ENCODE data around the gene PRR7. TPM values are rescaled to one million over a fixed set of nuclear protein-coding genes. Genes with fewer than 3 reads are reported as not detected.
"Not testable (repeated sequence)": the region's sequence is repeated elsewhere in the genome, so short reads cannot be mapped to it uniquely, and the experiment has no call there.

Gene PRR7, protein sequence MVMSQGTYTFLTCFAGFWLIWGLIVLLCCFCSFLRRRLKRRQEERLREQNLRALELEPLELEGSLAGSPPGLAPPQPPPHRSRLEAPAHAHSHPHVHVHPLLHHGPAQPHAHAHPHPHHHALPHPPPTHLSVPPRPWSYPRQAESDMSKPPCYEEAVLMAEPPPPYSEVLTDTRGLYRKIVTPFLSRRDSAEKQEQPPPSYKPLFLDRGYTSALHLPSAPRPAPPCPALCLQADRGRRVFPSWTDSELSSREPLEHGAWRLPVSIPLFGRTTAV
- total RNA-seq (2014; rRNA removed; shearing (Covaris generic)), result 19.5 and 30.8 TPM in 2 replicates

DNA sequence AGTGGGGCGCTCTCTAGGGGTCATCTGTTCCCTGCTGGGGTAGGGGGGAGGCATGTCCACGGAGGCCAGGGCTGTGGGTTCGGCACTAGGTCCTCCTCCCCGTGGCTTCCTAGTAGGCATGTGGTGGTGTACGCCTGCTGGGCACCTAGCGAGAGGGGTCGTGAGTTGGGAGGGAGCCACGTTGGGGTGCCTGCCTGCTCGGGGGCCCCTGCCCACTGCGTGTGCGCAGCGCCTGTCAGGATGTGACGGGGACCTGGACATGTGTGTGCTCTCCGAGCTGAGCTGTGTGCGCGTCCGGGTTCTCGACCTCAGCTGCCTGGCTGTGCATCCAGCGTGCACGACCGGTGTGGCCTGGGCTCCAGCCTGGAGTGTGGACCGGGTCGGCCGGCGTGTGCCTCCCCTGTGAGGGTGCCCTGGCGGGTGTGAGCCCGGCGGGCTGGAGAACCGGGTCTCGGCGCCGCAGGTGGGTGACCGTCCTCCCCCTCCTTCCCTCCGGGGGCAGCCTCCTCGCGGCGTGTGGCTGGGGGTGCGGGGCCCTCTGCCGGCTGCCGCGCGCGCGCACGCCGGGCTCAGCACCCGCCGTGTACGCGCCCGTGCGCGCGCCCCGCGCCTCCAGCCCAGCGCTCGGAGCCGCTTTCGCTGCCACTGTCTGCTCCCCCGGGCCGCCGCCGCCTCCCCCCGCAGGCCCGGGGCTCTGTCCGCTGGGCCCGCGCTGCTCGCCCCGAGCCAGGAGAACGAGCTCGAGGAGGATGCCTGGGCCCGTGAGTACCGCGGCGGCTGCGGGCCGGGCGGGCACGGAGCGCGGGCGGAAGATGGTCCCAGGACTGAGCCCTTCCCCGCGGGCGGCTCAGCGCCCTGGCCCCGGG, at the start of gene PRR7:
Gene PRR7, plus strand, starts transcription at position 615 of the 866 bp plus-strand sequence. CDS start 8,254 bp downstream, outside the sequence.
- in situ Hi-C loops (cut with HindIII; ENCODE audit: low sequenced_read_pairs), result loop anchor here (5.0 to 10.0 kb wide), 2 partner anchors 39 to 102 kb away; partner anchors contain the start of gene F12
- DNase-seq (ENCODE audit: low spot score), result peak; percentile 70

DNA sequence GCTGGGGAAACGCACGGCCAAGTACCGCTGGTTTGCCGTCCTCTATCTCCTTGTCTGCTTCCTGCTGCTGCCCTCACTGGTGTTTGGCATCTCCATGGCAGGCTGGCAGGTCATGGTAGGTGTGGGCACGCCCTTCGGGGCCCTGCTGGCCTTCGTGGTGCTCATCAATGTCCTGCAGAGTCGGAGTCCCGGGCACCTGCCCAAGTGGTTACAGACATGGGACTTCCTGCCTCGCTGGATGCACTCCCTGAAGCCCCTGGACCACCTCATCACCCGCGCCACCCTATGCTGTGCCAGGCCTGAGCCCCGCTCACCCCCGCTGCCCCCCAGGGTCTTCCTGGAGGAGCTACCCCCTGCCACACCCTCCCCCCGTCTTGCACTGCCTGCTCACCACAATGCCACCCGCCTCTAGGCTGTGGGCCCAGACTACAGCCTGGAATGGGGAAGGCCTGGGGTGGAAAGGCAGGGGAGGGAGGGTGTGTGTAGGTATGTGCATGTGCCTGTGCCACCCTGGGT, 48.7 kb upstream of the PRR7 start:
- in situ Hi-C loops (cut with HindIII; ENCODE audit: low sequenced_read_pairs), result no loop called here
- DNase-seq (ENCODE audit: low spot score), result no peak

DNA sequence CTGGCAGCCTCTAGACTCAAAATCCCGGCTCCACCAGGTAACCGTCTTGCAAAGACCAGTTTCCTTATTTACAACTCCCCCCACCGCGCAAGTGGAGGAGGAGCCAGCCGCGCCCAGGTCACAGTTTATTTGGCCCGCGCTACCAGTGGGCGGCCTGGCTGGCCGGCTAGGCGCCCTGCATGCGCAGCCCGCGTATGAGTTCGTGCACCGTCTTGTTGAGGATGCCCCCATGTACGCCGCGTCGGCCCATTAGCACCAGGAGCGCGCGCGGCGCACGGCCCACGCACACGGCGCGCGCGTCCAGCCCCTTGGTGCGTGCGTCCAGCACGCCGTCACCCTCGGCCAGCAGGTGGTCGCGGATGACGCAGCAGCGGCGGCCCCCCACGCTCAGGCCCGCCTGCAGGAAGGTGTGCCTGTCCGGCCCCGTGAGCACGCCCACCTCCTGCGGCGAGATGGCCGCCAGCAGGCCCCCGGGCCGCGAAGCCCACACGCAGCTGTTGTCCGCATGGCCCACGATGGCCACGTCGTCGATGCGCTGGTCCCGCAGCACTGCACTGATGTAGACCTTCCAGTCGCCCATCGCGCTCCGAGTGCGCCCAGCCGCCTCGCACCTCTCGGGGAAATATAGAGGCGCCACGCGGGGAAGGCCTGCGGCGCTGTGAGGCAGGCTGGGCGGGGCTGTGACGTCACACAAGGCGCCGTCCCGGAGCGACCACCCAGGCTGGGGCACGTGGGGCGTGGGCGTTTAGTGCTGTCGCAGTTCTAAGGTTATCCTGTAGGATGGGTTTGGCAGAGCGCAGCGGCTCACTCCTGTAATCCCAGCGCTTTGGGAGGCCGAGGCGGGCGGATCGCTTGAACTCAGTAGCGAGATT, 46.4 kb upstream of the PRR7 start, which contains the start of gene PFN3:
Gene PFN3, minus strand, starts transcription at position 665 of the 872 bp plus-strand sequence. Its CDS starts 85 bp downstream, at position 580.
- in situ Hi-C loops (cut with HindIII; ENCODE audit: low sequenced_read_pairs), result no loop called here
- DNase-seq (ENCODE audit: low spot score), result no peak

DNA sequence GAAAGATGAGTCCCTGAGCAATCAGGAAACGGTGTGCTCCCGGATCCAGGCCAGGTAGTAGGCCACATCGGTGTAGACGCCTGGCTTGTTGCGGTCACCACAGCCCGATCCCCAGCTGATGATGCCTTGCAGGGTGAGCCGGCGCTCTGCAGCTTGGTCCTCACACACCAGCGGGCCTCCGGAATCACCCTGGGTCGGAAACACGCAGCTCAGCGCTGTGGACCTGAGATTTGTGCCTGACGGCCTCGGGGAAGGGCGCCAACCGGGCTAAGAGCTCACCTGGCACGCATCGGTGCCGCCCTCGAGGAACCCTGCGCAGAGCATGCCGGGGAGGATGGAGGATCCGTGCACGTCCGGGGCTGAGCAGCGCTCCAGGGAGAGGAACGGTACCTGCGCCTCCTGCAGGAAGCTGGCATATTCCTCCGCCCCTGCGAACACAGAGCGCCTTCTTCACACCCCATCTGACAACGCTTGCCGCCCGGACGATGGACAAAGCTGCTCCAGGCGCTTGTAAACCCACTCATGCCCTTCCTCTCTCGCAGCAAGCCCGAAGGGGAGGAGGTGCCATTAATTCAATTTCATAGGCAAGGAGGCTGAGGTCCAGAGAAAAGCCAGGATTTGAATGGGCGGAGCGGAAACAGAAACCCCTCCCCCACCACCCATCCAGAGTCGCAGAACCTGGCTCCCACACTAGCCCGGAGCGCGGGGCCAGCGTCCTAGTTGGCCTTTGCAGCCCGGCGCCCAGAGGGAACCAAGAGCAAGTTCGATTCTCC, 44.2 kb upstream of the PRR7 start:
- in situ Hi-C loops (cut with HindIII; ENCODE audit: low sequenced_read_pairs), result no loop called here
- DNase-seq (ENCODE audit: low spot score), result peak; percentile 55

DNA sequence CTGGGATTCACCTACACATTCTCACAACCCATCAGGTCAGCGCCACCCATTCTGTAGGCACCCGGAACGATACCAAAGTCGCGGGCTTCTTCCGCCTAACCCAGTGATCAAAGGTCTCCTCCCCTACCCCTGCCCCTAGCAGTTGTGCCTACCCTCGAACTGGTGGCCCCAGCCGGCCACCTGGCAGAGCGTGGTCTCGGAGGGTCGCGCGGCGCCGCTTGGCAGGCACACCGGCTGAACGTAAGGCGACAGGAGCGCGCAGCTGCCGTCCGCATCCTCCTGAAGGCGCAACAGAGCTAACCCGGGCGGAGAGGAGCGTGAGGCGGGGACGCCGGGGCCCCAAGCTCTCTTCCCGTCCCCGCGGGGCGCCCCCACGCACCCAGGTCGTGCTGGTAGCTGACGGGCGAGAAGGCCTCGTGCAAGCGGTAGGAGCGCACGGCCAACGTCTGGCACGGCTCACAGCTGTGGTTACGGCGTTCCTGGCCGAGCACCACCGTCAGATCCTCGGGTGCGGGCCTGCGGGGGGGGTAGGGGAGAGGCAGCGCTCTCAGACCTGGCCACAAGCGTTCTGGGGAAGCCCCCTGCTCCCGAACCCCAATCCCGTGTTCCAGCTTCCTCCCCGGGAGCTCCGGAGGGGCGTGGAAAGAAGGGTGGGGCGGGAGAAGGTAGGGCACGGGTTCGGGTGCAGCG, 43.4 kb upstream of the PRR7 start:
- DNase-seq (ENCODE audit: low spot score), result no peak
- in situ Hi-C loops (cut with HindIII; ENCODE audit: low sequenced_read_pairs), result no loop called here

DNA sequence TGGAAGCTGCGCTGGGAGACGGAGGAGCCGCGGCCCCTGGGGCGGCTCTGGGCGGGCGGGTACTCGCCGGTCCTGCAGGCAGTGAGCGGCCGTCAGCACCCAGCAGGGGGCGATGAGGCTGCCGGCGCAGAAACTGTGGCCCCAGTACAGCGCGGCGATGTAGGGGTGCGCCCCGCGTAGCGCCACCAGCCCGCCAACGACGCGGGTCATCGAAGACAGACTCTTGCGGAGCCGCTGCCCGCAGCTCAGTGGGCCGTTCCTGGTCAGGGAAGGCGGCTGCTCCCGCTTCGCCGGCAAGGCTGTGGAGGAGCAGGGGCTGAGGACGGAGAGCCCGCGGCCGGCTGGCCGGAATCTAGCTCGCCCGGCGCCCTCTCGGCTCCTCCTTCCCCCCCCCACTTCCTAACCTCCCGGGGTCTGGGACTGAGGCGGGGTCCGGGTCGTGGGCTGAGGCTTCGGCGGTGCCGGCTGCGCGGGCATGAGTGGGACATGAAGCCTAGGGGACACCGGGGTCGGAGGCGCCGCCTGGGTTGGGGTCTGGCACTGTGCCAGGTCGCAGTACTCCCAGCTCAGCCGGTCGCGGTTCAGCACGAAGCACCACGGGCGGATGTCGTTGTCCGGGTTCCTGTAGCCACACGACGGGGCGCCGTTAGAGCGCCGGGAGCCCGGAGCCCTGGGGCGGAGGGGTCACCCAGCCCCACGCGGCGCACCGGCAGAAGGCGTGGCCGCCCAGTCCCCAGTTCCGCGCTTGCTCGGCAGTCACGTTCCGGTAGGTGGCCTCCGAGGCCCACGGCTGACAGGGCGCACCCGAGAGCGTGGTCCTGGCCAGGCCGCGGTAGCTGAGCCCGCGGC, 42.6 kb upstream of the PRR7 start:
- DNase-seq (ENCODE audit: low spot score), result peak; percentile 70
- in situ Hi-C loops (cut with HindIII; ENCODE audit: low sequenced_read_pairs), result no loop called here

DNA sequence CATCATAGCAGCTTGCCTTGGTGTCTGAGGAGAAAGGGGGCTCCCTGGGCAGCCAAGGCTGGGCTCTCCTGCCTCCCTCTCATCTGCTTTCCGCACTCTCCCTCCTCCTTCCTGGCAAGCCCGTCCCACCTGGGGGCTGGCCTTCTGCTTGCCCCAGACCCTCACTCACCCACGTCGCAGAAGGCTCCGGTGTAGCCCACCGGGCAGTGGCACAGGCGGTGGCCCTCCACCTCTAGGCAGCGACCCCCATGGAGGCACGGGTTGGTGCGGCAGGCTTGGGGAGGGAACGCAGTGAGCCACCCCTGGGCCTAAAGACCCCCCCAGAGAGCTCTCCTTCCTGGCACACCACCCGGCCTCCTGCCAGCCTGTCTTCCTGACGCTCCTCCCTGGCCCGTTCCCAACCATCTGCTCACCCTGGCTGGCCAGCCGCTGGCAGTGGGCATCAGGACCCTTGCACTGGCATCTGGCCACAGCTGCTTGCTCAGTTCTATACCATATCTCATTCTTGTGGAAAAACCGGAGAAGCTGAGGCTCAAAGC, 41.9 kb upstream of the PRR7 start:
- no peak for DNase-seq (ENCODE audit: low spot score)
- in situ Hi-C loops (cut with HindIII; ENCODE audit: low sequenced_read_pairs), result loop anchor here (5.0 kb wide), 1 partner anchor 43 kb away; the partner anchor contains the start of gene PRR7

DNA sequence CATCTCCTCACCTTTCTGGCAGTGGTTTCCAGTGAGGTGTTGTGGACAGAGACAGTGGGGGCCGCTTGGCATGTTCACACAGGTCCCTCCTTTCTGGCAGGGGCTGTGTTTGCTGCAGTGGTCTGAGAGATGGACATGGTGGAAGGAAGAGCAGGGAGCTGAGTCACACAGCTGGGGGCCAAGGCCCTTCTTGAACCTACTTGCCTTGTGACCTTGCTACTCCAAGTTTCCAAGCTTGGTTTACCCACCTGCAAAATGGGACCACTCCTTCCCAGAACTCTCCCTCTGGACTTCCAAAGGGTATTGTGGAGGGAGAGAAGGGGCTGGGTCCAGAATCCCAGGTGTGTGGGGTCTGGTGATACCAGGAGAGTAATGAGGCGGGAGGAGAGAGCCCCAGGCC, 41.3 kb upstream of the PRR7 start:
- in situ Hi-C loops (cut with HindIII; ENCODE audit: low sequenced_read_pairs), result loop anchor here (5.0 kb wide), 1 partner anchor 42 kb away; the partner anchor contains the start of gene PRR7
- DNase-seq (ENCODE audit: low spot score), result no peak

DNA sequence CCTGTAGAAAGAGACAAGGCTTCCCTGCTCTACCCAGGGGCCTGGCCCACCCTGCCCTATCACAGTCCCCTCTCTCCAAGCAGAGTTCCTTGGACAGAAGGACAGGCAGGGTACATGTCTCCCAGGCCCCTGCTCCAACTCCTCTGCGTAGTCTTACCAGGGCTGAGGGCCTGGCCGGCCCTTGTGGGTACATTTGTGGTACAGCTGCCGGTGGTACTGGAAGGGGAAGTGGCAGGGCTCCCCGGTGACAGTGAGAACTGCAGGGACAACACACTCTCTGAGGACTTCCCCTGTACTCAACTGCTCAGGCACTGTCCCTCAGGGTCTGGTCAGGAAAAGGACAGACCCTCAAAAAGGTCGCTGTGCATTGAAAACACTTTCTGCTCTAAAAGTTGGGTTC, 40.8 kb upstream of the PRR7 start:
- in situ Hi-C loops (cut with HindIII; ENCODE audit: low sequenced_read_pairs), result loop anchor here (5.0 kb wide), 1 partner anchor 41 kb away; the partner anchor contains the start of gene PRR7
- no peak for DNase-seq (ENCODE audit: low spot score)

DNA sequence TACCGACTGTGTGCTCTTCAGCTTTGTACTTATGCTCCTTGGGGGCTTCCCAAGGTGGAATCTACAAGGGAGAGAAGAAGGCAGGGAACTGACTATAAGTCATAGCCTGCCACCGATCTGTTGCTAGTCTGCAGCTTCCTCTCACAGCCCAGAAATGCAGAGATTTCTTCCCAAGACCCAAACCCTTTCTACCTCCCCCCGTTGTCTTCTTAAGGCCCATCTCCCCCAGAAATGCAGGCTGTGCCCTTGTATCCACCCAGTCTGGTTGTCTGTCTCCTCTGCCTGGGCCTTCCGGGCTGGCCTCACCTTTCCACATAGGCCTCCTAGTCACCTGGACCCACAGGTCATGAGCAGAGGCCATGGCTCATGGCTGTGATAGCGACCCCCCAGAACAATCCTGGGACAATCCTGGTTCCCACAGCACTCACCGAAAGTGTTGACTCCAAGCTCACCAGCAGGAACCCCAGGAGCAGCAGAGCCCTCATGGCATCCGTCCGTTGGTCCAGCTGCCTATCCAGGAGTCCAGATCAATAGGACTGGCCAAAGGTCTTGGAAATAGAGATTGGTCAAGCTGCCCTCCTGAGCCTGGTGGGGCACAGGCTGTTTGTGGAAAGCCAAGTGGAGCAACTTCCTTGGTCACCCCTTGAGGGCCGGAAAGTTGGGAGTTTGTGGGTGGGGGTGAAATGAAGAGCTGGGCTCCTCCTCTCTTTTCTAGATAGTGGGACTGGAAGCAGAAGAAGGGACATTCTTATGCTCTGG, 37.4 kb upstream of the PRR7 start, which contains the start of gene F12:
Gene F12, minus strand, starts transcription at position 522 of the 759 bp plus-strand sequence. Its CDS starts 37 bp downstream, at position 485.
- in situ Hi-C loops (cut with HindIII; ENCODE audit: low sequenced_read_pairs), result loop anchor here (5.0 kb wide), 1 partner anchor 38 kb away; the partner anchor contains the start of gene PRR7
- no peak for DNase-seq (ENCODE audit: low spot score)

DNA sequence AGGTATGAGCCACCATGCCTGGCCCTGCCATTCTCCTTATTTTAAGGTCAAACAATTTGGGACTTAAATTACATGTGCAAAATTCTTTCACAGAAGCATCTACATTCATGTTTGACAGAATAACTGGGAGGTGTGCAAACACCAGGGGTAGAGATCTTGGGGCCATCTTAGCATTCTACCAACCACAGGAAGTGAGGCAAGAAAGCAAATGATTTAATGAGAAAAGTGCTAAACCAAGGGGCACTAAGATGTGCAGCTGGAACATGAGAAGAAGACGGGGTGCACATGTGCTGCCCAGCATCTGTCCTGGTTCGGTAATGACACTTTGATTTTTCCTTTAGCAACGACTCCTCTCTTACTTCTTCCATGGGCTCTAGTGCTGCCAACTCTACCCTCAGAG, 36.0 kb upstream of the PRR7 start:
- in situ Hi-C loops (cut with HindIII; ENCODE audit: low sequenced_read_pairs), result no loop called here
- DNase-seq (ENCODE audit: low spot score), result no peak

DNA sequence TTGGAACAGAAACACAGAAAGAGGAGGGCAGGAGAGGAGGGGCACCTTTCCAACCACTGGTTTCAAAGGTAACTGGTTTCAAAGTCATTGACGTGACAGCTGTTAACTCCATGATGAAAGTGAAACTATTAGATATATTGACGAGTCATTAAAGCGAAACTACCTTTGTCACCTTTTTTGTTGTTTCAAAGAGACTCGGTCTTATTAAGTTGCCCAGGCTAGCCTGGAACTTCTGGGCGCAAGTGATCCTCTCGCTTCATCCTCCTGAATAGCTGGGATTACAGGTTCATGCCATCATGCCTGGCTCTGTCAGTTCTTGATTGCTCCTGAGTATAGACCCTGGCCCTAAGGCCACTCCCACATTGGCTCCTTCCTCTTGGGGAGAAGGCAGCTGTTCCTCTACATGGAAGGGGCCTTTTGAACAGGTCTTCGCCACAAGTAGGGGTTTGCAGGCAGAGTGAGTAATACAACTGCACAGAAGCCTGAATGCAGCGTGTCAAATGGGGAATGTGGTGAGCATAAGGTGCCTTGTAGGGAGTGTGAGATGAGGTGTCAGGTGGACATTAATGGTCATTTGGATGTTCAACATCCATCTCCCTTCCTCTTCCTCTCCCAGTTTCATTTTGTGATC, 33.9 kb upstream of the PRR7 start:
- no peak for DNase-seq (ENCODE audit: low spot score)
- in situ Hi-C loops (cut with HindIII; ENCODE audit: low sequenced_read_pairs), result no loop called here

DNA sequence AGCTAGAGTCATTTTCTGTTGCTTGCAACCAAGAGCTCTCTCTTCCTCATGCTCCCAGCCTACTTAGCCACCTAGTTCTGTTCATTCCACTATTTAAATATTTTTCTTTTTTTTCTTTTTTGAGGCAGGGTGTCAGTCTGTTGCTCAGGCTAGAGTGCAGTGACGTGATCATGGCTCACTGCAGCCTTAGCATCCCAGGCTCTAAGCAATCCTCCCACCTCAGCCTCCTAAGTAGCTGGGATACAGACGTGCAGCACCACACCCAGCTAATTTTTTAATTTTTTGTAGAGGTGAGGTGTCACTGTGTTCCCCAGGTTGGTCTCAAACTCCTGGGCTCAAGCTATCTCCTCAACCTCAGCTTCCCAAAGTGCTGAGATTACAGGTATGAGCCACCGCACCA, 32.1 kb upstream of the PRR7 start:
- DNase-seq (ENCODE audit: low spot score), result no peak
- in situ Hi-C loops (cut with HindIII; ENCODE audit: low sequenced_read_pairs), result no loop called here

DNA sequence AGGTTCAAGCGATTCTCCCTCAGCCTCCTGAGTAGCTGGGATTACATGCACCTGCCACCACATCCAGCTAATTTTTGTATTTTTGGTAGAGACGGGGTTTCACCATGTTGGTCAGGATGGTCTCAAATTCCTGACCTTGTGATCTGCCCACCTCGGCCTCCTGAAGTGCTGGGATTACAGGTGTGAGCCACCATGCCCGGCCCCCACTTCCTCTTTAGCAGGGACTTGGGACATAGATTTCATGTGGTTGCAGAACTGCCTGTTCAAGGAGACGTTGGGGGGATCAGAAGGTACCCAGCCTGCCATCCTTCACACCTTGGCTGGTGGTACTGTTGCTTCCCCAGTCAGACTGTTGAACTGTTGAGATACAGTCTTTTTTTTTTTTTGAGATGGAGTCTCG, 29.5 kb upstream of the PRR7 start:
- DNase-seq (ENCODE audit: low spot score); in situ Hi-C loops (cut with HindIII; ENCODE audit: low sequenced_read_pairs): not testable (repeated sequence)

DNA sequence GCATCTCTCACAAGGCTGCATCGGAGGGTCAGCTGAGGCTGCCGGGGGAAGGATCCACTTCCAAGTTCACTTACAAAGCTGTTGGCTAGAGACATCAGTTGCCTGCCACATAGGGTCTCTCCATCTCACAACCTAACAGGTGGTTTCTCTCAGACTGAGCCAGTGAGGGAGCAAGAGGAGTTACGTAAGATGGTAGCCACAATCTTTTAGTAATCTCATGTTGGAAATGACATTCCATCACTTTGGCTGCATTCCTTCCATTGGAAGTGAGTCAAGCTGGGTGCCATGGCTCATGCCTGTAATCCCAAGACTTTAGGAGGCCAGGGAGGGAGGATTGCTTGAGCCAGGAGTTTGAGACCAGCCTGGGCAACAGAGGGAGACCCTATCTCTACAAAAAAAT, 27.6 kb upstream of the PRR7 start:
- in situ Hi-C loops (cut with HindIII; ENCODE audit: low sequenced_read_pairs), result no loop called here
- DNase-seq (ENCODE audit: low spot score), result no peak

Data from G401 (cell line).